Panc1 (cell line): ENCODE measurements around the gene PLCD1.

Experiments
- CTCF ChIP-seq: fragments of 450-650 bp; IDR thresholded peaks from 2 replicates; pipeline ENCODE4 v1.5.1; 2017; ENCODE audit warnings: mild to moderate bottlenecking
- POLR2AphosphoS5 ChIP-seq: IDR thresholded peaks from 2 replicates; pipeline ENCODE4 v1.6.1; 2012; ENCODE audit warnings: mild to moderate bottlenecking, low read depth, low read length, moderate library complexity

GRCh38 chr3:37990527-37990926 lies 38.9 kb downstream of the PLCD1 start, which contains the start of gene VILL:
- TF ChIP-seq CTCF = no peak
- no peak for TF ChIP-seq POLR2AphosphoS5
